Midbrain (tissue), 1 donor: ENCODE data around the gene CDSN.
"Not testable (repeated sequence)": the region's sequence is repeated elsewhere in the genome, so short reads cannot be mapped to it uniquely, and the experiment has no call there.

Experiments used
- DNase-seq: peaks from one replicate; lab custom pipeline; 2025; lab: John Stamatoyannopoulos, UW

Gene CDSN, protein sequence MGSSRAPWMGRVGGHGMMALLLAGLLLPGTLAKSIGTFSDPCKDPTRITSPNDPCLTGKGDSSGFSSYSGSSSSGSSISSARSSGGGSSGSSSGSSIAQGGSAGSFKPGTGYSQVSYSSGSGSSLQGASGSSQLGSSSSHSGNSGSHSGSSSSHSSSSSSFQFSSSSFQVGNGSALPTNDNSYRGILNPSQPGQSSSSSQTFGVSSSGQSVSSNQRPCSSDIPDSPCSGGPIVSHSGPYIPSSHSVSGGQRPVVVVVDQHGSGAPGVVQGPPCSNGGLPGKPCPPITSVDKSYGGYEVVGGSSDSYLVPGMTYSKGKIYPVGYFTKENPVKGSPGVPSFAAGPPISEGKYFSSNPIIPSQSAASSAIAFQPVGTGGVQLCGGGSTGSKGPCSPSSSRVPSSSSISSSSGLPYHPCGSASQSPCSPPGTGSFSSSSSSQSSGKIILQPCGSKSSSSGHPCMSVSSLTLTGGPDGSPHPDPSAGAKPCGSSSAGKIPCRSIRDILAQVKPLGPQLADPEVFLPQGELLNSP

DNA sequence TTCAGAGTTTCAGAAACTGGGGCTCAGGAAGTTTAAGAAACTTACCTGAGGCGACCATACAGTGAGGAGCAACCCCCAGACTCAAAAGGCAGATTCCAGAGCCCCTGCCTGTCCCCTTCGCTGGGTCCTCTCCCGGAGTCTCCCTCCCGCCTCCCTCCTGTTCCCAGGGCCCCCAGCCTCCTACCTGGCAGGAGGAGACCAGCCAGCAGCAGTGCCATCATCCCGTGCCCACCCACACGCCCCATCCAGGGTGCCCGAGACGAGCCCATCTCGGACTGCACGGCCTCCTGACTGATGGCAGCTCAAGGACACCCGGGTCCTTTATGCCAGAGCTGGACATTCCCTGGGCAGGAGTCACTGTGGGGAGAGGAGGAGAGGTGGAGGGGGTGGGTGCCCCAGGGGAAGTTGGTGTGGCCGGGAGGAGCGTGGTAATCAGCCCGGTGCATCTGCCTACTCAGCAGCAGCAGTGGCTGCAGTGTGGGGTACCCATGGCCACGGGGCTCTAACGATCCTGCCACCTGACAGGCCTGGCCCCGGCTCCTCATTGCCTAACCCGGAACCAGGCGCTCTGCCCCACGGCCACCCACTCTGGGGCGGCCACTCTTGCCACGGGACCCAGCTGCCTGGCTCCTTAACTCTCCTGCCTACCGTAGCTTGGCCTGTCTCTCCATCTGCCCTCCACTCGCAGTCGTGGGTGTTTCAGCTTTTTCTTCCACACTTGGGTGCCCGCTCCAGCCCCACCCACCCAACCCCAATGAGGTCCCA lies at the start of gene CDSN:
CDSN (minus strand) TSS at position 296 of the 765 bp plus-strand sequence; CDS start at position 269, 27 bp downstream.
- DNase-seq, result no peak

DNA sequence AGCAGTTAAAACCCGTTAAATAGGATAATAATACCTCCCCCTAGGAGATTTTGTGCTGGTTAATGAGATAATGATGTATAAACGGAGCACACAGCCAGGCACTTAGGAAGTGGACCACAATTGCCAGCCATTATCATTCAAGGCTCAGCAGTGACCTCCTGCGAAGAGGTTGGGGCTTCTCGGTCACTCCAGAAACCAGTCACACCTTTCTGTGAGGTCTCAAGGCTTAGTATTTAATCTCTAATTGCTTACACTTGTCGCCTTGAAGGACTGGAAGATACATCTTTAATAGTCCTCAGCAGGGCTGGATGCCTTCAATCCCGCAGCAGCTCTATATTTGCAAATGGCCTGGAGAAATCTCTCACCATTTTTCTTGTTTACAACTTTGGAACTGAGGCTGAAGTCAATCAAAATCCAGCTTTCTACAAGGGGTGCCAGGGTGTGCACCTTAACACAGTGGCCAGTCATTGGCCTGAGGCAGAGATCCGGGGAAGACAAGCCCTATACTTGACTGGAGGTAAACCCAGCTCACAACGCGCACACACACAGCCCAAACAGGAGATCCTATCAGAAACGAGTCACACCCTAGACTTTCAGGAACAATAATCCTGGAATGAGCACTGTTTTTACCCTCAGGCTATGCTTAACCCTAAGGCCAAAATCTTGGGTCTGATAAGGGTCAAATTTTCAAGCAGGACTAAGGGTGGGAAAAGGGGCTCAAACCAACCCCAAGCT lies 49.0 kb upstream of the CDSN start:
- no peak for DNase-seq

DNA sequence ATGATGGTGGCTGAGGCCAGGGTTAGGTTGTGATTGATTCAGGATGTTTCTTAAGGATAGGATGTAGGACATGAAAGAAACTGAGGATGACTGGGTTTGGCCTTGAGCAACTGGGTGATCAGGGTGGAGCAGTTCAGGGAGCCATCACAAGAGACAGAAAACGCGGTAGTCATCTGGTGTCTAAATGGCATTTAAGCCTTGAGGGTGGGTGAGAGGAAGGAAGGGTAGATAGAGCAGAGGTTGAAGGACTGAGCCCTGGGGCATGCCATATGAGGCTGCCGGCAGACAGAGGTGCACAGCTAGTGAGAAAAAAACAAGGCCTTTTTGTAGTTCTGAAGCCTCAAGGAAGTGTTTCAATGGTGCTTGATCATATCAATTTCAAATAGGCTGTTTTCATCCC lies 48.4 kb upstream of the CDSN start:
- DNase-seq, result no peak

DNA sequence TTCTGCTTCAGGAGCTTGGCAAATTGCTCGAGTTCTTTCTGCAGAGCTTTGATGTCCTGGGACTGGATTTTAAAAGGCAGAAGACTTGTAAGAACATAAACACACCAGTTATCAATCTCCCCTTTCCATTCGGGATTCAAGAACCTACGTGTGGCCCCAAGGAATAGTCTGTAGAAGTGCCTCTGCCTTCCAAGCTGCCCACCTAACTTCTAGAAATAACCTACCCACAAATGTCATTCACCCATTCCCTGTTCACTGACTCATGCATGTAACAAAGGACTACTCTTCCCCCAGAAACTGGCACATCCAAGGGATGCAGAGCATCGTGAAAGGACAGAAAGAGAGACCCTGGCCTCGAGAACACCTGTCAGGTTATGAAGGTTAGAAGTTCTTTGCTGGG lies 45.7 kb upstream of the CDSN start:
- no peak for DNase-seq

DNA sequence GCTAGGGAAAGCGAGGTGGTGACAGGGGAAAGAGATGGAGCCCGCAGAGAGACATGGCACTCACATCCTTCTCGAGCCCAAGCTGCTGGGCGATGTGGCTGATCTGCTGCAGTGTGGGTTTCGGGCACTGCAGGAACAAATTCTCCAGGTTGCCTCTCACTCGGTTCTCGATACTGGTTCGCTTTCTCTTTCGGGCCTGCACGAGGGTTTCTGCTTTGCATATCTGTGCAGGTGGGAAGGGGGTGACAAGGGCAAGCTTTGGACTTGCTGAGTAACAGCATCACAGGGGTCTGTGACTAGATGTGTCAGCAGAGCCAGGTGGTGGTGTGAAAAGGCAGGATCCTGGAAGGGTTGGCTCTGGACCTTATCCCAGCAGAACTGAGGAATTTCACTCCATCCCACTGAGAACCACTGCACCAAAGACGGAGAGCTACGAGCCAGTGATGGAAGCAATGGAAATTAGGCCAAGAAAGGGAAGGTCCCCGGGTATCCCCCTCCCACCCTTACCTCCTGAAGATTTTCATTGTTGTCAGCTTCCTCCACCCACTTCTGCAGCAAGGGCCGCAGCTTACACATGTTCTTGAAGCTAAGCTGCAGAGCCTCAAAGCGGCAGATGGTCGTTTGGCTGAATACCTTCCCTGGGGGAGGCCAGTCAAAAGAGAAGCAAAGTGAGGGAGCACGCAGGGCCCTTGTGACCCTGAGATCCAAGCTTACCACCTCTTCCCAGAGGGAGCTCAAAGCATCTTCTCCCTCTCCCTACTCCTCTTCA lies 45.0 kb upstream of the CDSN start:
- DNase-seq, result not testable (repeated sequence)

DNA sequence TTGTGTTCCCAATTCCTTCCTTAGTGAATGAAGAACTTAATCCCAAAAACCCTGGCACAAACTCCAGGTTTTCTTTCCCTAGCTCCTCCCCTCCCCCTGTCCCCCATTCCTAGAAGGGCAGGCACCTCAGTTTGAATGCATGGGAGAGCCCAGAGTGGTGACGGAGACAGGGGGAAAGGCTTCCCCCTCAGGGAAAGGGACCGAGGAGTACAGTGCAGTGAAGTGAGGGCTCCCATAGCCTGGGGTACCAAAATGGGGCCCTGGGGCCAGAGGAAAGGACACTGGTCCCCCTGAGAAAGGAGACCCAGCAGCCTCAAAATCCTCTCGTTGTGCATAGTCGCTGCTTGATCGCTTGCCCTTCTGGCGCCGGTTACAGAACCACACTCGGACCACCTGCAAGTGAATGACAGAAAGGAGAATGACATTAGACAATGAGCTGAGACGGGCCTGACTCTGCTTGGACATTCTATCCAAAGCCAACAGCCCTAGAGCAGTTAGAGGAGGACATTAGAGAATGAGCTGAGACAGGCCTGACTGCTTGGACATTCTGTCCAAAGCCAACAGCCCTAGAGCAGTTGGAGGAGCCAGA lies 44.3 kb upstream of the CDSN start:
- not testable (repeated sequence) for DNase-seq

DNA sequence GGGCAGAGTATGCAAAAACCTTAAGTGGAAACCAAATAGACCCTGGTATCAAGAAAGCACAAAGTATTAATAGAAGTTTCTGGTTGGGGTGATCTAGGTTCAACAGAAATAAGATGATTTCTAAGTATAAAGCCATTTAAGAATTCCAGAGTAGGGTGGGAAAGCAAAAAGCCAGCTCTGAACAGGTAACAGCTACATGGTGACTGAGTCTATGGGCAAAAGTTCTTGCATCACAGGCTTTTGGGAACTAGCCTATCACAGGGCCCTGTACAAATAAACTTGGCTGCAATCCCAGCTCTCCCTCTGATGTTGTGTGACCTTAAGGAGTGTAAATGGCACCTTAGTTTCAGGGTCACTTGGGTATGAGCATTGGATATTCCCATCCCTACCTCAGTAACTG lies 43.7 kb upstream of the CDSN start:
- DNase-seq, result no peak

DNA sequence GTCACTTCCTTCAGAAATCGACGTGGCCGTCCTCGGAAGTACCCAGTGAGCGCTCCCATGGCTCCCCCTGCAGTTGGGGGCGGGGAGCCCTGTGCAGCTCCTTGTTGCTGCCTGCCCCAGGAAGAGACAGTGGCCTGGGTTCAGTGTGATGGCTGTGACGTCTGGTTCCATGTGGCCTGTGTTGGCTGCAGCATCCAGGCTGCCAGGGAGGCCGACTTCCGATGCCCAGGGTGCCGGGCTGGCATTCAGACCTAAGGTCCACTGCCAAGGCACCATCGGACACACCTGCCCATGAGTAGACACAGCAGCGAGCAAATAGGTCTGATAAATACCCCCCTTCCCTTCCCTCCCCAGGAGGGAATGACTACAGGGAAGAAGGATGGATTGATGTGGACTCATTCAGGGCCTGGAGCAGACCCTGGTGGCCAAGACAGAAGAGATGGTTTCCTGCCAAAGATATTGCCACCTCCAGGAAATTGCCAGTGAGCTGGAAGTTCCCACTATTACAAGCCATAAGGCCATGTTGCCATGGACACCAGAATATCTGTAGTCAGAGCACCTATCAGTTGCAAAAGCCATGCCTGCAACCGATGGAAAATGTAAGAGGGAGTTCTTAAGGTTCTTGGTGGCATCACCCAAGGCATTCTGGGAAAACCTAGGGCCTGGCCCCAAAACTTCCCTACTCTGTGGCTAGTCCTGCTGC lies 42.4 kb upstream of the CDSN start:
- no peak for DNase-seq

DNA sequence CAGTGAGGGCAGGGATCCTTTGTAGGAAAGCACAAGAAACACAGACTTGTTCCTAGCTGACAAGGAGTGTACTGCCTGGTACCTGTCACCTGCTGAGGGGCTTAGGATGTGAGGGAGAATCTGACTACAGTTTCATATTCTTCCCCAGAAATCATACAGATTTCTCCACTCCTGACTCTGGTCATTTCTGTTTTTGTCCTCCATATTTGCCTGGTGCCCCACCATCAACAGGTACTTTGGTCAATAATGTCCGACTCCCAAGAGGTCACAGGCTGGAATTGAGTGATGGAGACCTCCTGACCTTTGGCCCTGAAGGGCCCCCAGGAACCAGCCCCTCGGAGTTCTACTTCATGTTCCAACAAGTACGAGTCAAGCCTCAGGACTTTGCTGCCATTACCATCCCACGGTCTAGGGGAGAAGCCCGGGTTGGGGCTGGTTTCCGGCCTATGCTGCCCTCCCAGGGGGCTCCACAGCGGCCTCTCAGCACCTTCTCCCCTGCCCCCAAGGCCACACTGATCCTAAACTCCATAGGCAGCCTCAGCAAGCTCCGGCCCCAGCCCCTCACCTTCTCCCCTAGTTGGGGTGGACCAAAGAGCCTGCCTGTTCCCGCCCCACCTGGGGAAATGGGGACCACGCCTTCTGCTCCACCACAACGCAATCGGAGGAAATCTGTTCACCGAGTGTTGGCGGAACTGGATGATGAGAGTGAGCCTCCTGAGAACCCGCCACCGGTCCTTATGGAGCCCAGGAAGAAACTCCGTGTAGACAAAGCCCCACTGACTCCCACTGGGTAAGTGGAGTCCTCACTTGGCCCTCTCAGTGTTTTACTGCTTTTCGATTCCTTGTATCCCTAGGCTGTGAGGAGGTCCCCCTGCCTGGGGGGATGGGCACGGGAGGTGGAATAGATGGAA lies 41.2 kb upstream of the CDSN start:
- DNase-seq, result no peak

DNA sequence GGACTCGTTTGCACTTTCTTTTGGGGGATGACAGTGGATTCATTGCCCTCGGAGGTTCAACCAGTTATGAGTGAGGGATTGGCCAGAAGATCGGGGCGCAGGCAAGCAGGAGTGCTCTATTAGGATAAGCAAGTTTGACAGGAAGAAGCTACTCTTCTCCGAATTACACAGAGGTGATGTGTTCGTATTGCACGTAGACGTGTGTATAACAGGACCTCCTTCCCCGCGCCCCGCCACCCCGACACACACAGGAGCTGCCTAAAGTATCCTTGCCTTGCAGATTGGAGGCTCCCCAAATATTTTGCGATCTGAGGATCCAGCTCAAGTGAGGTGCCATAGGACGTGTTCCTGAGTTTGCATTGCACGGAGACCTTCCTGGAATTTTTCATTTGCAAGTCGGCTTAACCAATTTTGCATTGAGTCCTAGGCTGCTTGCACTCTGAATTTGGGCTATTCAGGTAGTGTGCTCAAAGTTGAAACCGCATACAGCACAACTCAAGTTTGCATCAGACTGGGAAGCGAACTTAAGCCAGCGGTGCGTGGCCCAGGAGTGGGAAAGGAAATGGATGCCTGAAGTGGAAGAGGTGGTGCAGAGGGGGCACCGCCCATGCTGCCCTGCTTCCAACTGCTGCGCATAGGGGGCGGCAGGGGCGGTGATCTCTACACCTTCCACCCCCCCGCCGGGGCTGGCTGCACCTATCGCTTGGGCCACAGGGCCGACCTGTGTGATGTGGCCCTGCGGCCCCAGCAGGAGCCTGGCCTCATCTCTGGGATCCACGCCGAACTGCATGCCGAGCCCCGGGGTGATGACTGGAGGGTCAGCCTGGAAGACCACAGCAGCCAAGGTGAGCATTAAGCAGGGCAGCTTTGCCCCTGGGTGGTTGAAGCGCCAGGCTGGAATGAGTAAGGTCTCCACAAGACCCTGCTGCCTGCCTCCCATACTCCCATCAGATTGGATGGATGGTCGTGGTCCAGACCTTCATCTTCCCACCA lies 38.9 kb upstream of the CDSN start:
- no peak for DNase-seq

DNA sequence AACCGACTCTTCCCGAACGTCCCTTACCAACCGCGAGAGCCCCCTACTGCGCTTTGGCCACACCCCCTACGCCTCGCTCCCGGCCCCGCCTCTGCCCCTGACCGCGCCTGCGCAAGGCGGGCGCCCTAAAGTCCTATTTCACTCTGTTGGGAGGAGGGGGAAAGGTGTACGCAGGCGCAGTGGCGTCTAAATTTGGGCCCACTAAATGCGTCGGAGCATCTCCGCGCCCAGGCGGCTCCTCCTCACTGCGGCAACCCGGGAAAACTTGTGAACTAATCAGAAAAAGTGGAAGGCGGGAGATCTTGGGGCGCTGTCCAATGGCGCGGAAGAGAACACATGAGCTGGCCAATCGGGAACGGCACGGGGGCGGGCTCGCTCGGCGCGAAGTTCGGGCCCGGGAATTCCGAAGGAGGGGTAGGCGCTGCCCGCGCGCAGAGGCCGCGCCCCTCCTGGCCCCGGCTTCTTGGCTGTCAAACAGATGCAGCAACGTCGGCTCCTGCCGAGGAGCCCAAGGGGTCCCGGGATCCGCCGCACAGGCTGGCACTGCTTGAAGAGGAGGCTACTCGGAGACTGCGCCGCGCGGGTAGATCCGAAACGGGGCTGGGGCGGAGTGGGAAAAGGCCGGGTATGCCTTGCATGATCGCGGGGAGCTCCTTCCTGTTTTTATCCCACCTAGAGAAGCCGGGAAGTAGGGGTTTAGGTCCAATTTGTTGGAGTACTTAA lies 38.1 kb upstream of the CDSN start, which contains the start of gene TCF19:
TCF19 (plus strand) TSS at position 450 of the 723 bp plus-strand sequence. CDS start 881 bp downstream, outside the sequence.
- peak; percentile 98 for DNase-seq

DNA sequence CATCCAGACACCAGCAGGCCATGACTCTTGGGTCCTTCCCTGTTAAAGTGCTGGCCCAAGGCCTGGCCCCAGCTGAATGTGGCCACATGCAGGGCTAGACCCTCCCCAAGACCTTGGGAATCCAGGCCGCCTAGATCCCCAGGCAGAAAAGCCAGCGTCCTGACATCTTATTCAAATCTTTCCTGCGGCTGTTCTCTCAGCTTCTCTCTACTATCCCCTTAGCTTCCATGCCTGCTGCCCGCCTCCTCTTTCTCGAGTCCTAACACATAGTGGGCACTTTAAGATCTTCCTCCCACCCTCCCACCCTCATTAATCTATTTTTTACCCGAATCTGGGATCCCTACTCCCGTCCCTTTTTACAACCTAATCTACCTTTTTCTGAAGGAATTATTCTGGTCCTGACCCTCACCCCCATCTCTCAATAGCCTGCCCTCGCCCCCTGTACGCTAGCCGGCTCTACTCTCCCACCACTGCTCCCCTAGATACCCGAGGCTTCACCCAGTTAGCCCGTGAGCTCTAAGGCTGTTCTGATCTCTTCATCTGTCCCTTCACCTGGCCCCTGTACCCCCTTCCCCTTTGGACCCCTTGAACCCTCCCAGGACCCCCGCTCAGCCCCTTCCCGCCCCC lies 37.4 kb upstream of the CDSN start, which contains the start of gene CCHCR1:
CCHCR1 (minus strand) TSS at position 290 of the 627 bp plus-strand sequence; CDS start at position 88, 202 bp downstream.
- DNase-seq, result peak; percentile 9

DNA sequence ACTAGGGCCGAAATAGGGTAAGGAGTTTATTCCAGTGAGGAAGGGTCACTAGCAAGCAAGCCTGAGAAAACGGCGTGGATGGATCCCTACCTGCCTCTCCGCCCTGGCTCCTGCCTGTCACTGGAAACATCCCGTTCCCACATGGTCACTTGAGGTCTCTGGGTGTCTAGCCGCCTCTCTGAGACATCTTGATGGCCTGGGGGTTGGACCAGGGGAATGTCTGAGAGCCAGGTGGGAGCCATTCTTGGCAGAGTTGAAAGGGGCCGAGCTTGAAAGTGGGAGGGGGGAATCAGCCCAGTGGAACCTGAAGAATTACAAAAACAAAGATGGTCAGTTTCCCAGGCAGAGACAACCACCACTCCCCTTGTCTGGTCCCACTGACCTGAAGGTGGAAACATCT lies 36.4 kb upstream of the CDSN start:
- no peak for DNase-seq

DNA sequence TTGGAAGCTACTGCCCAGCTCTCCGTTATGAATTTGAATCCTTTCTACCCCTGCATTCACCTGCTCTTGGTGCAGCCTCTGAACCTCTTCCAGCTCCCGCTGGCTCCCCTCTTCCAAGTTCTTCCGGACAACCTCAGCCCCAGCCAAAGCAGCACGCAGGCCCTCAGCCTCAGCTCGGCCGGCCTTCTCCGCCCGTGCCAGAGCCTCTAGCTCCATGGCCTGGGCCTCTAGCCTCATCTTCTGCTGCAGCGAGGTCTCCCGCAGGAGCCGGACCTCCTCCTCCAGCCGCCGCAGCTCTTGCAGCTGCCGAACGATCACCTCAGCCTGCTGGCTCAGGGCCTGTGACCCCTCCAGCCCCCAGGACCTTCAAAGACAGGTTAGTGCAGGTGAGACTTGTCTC lies 34.2 kb upstream of the CDSN start:
- no peak for DNase-seq

DNA sequence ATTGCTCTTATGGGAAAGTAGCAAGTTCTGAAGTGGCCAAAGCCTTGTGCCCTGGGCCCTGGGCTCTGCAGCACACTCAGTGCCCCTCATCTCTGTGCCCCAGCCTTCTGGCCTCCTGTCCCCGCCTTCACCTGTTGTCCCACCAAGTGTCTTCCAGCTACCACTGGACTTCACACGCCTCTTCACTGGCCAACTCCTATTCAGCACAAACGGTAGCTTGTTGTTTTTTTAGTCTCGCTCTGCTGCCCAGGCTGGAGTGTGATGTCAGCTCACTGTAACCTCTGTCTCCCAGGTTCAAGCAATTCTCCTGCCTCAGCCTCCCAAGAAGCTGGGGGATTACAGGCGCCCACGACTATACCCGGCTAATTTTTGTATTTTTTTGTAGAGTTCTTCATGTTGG lies 32.5 kb upstream of the CDSN start:
- no peak for DNase-seq

DNA sequence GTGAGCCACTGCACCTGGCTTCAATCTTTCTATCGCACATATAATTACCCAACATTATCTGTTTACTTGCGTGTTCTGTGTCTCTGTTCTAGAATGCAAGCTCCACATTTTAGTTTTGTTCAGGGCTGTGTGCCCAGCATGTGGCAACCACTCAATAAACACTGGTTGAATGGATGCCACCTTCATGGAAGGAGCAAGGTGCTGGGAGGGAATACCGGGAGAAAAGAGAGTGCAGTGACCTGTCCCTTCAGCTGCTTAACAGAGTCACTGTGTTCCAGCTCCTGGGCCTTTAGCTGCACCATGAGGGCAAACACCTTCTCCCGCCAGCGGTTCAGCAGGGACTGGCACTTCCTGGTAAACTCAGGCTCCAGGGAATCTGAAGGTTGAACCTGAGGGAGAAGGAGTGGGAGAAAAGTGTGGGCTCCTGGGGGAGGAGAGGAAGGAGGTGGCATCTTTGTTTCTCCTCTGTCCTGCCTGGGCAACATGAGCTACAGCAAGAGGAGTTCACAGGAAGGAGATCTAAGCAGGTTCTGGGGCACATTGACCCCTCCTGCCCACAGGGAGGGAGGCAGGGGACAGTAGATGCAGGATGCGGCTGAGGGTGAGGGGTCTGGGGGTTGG lies 29.7 kb upstream of the CDSN start:
- no peak for DNase-seq
